HepG2 (cell line): ENCODE measurements around the gene LEAP2. TPM values are rescaled to one million over a fixed set of nuclear protein-coding genes. Genes with fewer than 3 reads are reported as not detected.
A peak's percentile ranks its signal among the peaks of the same experiment; 100 is the strongest.

Experiments used
- ATAC-seq: fragments of 200-7000 bp; cut with Tn5 transposase; 3 replicates; pipeline ENCODE4 v1.9.1; 2020; ENCODE audit warnings: mild to moderate bottlenecking, moderate library complexity
- BruUV-seq: library from RNA; stranded (reverse); fragments of 400-500 nt; replicated peaks from 2 replicates; lab custom pipeline; 2021; lab: Mats Ljungman, UMichigan
- CTCF ChIA-PET: fragments of 300-600 bp; formaldehyde crosslinking; extraction: SDS; loops from one replicate; lab custom pipeline; 2021; ENCODE audit warnings: low total read pairs, inconsistent platforms, low intra/inter-chr PET ratio; lab: Yijun Ruan, JAX
- POLR2A ChIA-PET: fragments of 350-600 bp; sonication (Branson Sonifier 250); formaldehyde crosslinking; loops from one replicate; lab custom pipeline; 2020; ENCODE audit warnings: antibody characterized with exemption, inconsistent platforms; lab: Yijun Ruan, JAX
- DNase-seq: peaks from one replicate; pipeline ENCODE4 v3.0.0-alpha.2; 2015; ENCODE audit warnings: low spot score
- FAIRE-seq: peaks from 3 replicates; lab custom pipeline; 2011; peaks lifted over from hg19 to GRCh38; lab: Jason Lieb, UNC
- H2AFZ ChIP-seq: one replicate; pipeline ENCODE4 v1.6.1; 2011; ENCODE audit warnings: low read length, inconsistent platforms
- H3K27ac ChIP-seq: fragments of 300-600 bp; 3 replicates; pipeline ENCODE4 v1.8.0; 2011; ENCODE audit warnings: mixed run types, mild to moderate bottlenecking, mixed read lengths, low read length, inconsistent platforms; ENCODE audit not compliant: insufficient read depth; ENCODE audit errors: extremely low read length
- H3K27me3 ChIP-seq, 2 experiments: fragments of 200-600 bp in 1 of 2; 2 replicates in 1 of 2; 3 replicates in 1 of 2; pipeline versions ENCODE4 v1.6.0 to v1.8.0; 2011; ENCODE audit warnings: low read length in 2 of 2, mild to moderate bottlenecking in 2 of 2, moderate library complexity in 2 of 2, inconsistent platforms in 1 of 2; ENCODE audit not compliant: insufficient read depth in 2 of 2, control insufficient read depth in 1 of 2
- H3K36me3 ChIP-seq, 2 experiments: fragments of 200-600 bp in 1 of 2; replicated peaks in 1 of 2; 2 replicates in 1 of 2; 3 replicates in 1 of 2; pipeline versions ENCODE4 v1.5.1 to v1.8.0; 2011; ENCODE audit warnings: low read length in 2 of 2, inconsistent platforms in 1 of 2; ENCODE audit not compliant: insufficient read depth in 2 of 2, control insufficient read depth in 1 of 2
- H3K4me1 ChIP-seq: 2 replicates; pipeline ENCODE4 v1.5.1; 2012; ENCODE audit warnings: low read length, inconsistent platforms; ENCODE audit not compliant: insufficient read depth
- H3K4me2 ChIP-seq: 2 replicates; pipeline ENCODE4 v1.6.0; 2011; ENCODE audit warnings: low read depth, low read length, inconsistent platforms
- H3K4me3 ChIP-seq, 3 experiments: fragments of 200-600 bp in 1 of 3; sonication (generic), shearing (Covaris generic) in 1 of 3; replicated peaks in 1 of 3; 2 replicates each; pipeline ENCODE4 v1.5.1; 2011 to 2016; ENCODE audit warnings: low read length in 3 of 3, inconsistent platforms in 2 of 3, low read depth in 2 of 3, mild to moderate bottlenecking in 2 of 3, control low read depth in 1 of 3, mixed read lengths in 1 of 3; ENCODE audit not compliant: insufficient read depth in 1 of 3
- H3K79me2 ChIP-seq: one replicate; pipeline ENCODE4 v1.6.1; 2011; ENCODE audit warnings: low read length, inconsistent platforms; ENCODE audit not compliant: insufficient read depth
- H3K9ac ChIP-seq: 2 replicates; pipeline ENCODE4 v1.6.0; 2011; ENCODE audit warnings: mild to moderate bottlenecking, low read depth, low read length, inconsistent platforms; ENCODE audit not compliant: insufficient read depth
- H3K9me3 ChIP-seq: 2 replicates; pipeline ENCODE4 v1.5.1; 2012; ENCODE audit warnings: mild to moderate bottlenecking, low read length
- H4K20me1 ChIP-seq: 2 replicates; pipeline ENCODE4 v1.6.0; 2011; ENCODE audit warnings: inconsistent platforms, mild to moderate bottlenecking, low read length, moderate library complexity; ENCODE audit not compliant: insufficient read depth
- CBX2 ChIP-seq, 2 experiments: fragments of 200-600 bp in 1 of 2; sonication (generic); formaldehyde crosslinking in 1 of 2; IDR thresholded peaks; 2 replicates each; pipeline versions ENCODE4 v1.7.0 to v1.8.1; 2018 to 2022; ENCODE audit warnings: low read depth in 2 of 2, low read length in 1 of 2, mild to moderate bottlenecking in 1 of 2, missing genetic modification reagents in 1 of 2
- ELF1 ChIP-seq: sonication (generic); formaldehyde crosslinking; IDR thresholded peaks from 2 replicates; pipeline ENCODE4 v1.4.0; 2020; ENCODE audit warnings: missing genetic modification reagents
- EP300 ChIP-seq, 3 experiments: sonication (generic) in 1 of 3; formaldehyde crosslinking in 1 of 3; IDR thresholded peaks; 2 replicates each; pipeline versions ENCODE4 v1.5.1 to v1.6.1; 2011 to 2020; ENCODE audit warnings: low read depth in 2 of 3, low read length in 2 of 3, borderline replicate concordance in 1 of 3, improper control_type of control experiment in 1 of 3, mild to moderate bottlenecking in 1 of 3, missing genetic modification reagents in 1 of 3, moderate library complexity in 1 of 3
- GABPA ChIP-seq, 2 experiments: IDR thresholded peaks; 2 replicates each; pipeline ENCODE4 v1.6.1; 2011 to 2016; ENCODE audit warnings: low read depth in 2 of 2, low read length in 1 of 2, missing biosample characterization in 1 of 2, missing genetic modification characterization in 1 of 2
- GABPB1 ChIP-seq: IDR thresholded peaks from 2 replicates; pipeline ENCODE4 v1.6.1; 2016; ENCODE audit warnings: mild to moderate bottlenecking, missing genetic modification reagents, moderate library complexity, missing compliant biosample characterization
- GATAD1 ChIP-seq: IDR thresholded peaks from 2 replicates; pipeline ENCODE4 v1.6.1; 2016; ENCODE audit warnings: missing genetic modification reagents, missing compliant biosample characterization
- ISL2 ChIP-seq: sonication (generic); formaldehyde crosslinking; IDR thresholded peaks from 2 replicates; pipeline ENCODE4 v1.5.0; 2020; ENCODE audit warnings: missing genetic modification reagents
- MED1 ChIP-seq: sonication (generic); formaldehyde crosslinking; IDR thresholded peaks from 2 replicates; pipeline ENCODE4 v1.4.0; 2020; ENCODE audit warnings: missing genetic modification reagents
- POLR2AphosphoS5 ChIP-seq: IDR thresholded peaks from 2 replicates; pipeline ENCODE4 v1.6.1; 2012; ENCODE audit warnings: low read depth, low read length
- RAD21 ChIP-seq: fragments of 450-650 bp; formaldehyde crosslinking; IDR thresholded peaks from 2 replicates; pipeline ENCODE4 v1.5.0; 2020; ENCODE audit warnings: mild to moderate bottlenecking
- TRAFD1 ChIP-seq: sonication (generic); formaldehyde crosslinking; IDR thresholded peaks from 2 replicates; pipeline ENCODE4 v1.5.1; 2020; ENCODE audit warnings: missing genetic modification reagents, mild to moderate bottlenecking, borderline replicate concordance
- ZBTB42 ChIP-seq: sonication (generic); formaldehyde crosslinking; IDR thresholded peaks from 2 replicates; pipeline ENCODE4 v1.5.0; 2020; ENCODE audit warnings: mild to moderate bottlenecking, missing genetic modification reagents
- ZMAT3 ChIP-seq: sonication (generic); formaldehyde crosslinking; conservative IDR thresholded peaks from 2 replicates; pipeline ENCODE4 v1.7.0; 2021; ENCODE audit warnings: missing genetic modification reagents
- ZNF44 ChIP-seq: sonication (generic); formaldehyde crosslinking; IDR thresholded peaks from 2 replicates; pipeline ENCODE4 v1.5.1; 2020; ENCODE audit warnings: mild to moderate bottlenecking, missing genetic modification reagents
- ZNF7 ChIP-seq: IDR thresholded peaks from 2 replicates; pipeline ENCODE4 v1.6.1; 2016; ENCODE audit warnings: missing biosample characterization, missing genetic modification reagents
- ZNF780A ChIP-seq: sonication (generic); formaldehyde crosslinking; IDR thresholded peaks from 2 replicates; pipeline ENCODE4 v1.8.0; 2022; ENCODE audit warnings: mild to moderate bottlenecking, missing genetic modification reagents, moderate library complexity
- WGBS: methylation state at CpG from one replicate; pipeline ENCODE4 v1.1.6; 2017; ENCODE audit warnings: low lambda C conversion rate; 5-methylcytosine and 5-hydroxymethylcytosine counted together
- in situ Hi-C: cut with HindIII; loops from 2 replicates; pipeline ENCODE4 v1.10.0; 2017; ENCODE audit warnings: low pct_unique_long_range_greater_than_20kb; ENCODE audit not compliant: extremely low pct_ligation_motif_present
- intact Hi-C: fragments of 100-400 bp; cut with micrococcal nuclease; formaldehyde crosslinking; loops from one replicate; pipeline ENCODE4 v1.10.0; 2022; ENCODE audit not compliant: unreplicated experiment
- polyA plus RNA-seq, 8 experiments: library from polyadenylated mRNA; depleted of rRNA in 3 of 8; stranded (reverse) in 7 of 8; unstranded in 1 of 8; fragments of >200 nt; fragmentation: Illumina TruSeq in 4 of 8; extraction: Trizol in 4 of 8; gene quantifications; 2 replicates each; pipeline versions ENCODE4 v1.2.1 to v1.2.3, GENCODE V29; 2011 to 2016; ENCODE audit warnings: low read depth in 4 of 8, missing spikeins in 1 of 8, mixed read lengths in 1 of 8; ENCODE audit not compliant: insufficient read depth in 1 of 8
- total RNA-seq, 5 experiments: library from RNA; depleted of rRNA; stranded (reverse); fragments of >200 nt; fragmentation: Illumina TruSeq; extraction: Trizol; gene quantifications; 2 replicates each; pipeline ENCODE4 v1.2.3, GENCODE V29; 2016; ENCODE audit warnings: low read depth in 1 of 5

Gene LEAP2
- total and polyA plus RNA-seq, 2 of the 13 experiments (the other 11 are each of a cell fraction or from before 2014, with no cell fraction given) = 23.9 to 51.9 TPM

- Histone ChIP-seq H3K4me2 (no peak overlapping the region), H3K36me3 (peaks cover 14 to 34% of the 10 kb centered on the region in 2 experiments), H3K9me3 (no peaks in the 10 kb centered on the region), H3K9ac (no peak overlapping the region), H4K20me1 (no peaks in the 10 kb centered on the region), H2AFZ (no peak overlapping the region), H3K79me2 (peaks cover 13% of the 10 kb centered on the region), H3K27ac (peak overlapping the region; percentile 21), H3K4me1 (peaks cover 55% of the 10 kb centered on the region), H3K27me3 (no peaks in the 10 kb centered on the region; a peak in 1 of 5 replicates), H3K4me3 (no peak overlapping the region)
- BruUV-seq = no TSS peak
- ATAC-seq (no peak; the same call in 2 of the 3 replicates), DNase-seq (no peak), FAIRE-seq (no peak)
- in situ Hi-C loops (no loop called here), intact Hi-C loops (no loop called here)
- 92% methylated on average over 3 of the region's 3 CpGs for WGBS
- ChIA-PET POLR2A (no interaction called here), CTCF (no interaction called here)
- no peak for TF ChIP-seq ZBTB42 (CRISPR knock-in tag)
- TF ChIP-seq POLR2AphosphoS5 = peak; percentile 27; the same call in 1 of the 2 replicates
These were observed 4.5 kb downstream of the LEAP2 start for GRCh38 chr5:132877938-132878337.

- ChIA-PET POLR2A (interaction anchor here (0.6 to 1.9 kb wide), 8 partner anchors 17 to 168 kb away, joined by 3 to 22 read pairs (median 5); partner anchors contain the start of genes GDF9, HSPA4, SHROOM1 and UQCRQ), CTCF (interaction anchor here (1.3 to 2.5 kb wide), 3 partner anchors 16 to 76 kb away, joined by 4 to 39 read pairs (median 7); partner anchors contain the start of genes GDF9, SHROOM1 and UQCRQ)
- peaks cover 17% of the 10 kb centered on the region for H3K4me1 ChIP-seq
- peaks cover 20 to 62% of the 10 kb centered on the region in 2 experiments for H3K36me3 ChIP-seq
- BruUV-seq = no TSS peak
- no peak overlapping the region for H2AFZ ChIP-seq
- H3K4me2 ChIP-seq = no peak overlapping the region
- H3K27ac ChIP-seq = peak overlapping the region; percentile 16
- peak; percentile 78 for DNase-seq
- no peaks in the 10 kb centered on the region for H3K27me3 ChIP-seq
- intact Hi-C loops = loop anchor here (1.0 to 10.0 kb wide), 3 partner anchors 53 to 359 kb away; partner anchors contain the start of gene SHROOM1
- in situ Hi-C loops = loop anchor here (10.0 kb wide), 1 partner anchor 139 kb away; the partner anchor contains the start of gene CCNI2
- no peaks in the 10 kb centered on the region for H4K20me1 ChIP-seq
- H3K9me3 ChIP-seq = no peaks in the 10 kb centered on the region
- no peaks in the 10 kb centered on the region for H3K79me2 ChIP-seq
- ATAC-seq = peak; percentile 94
- 13% methylated on average over 2 of the region's 2 CpGs for WGBS
- no peak overlapping the region for H3K4me3 ChIP-seq
- FAIRE-seq = peak; percentile 68
- no peak overlapping the region for H3K9ac ChIP-seq
- TF ChIP-seq ELF1 (0 out of 2 replicates have a peak, but pooled peaks have one; percentile 33), GABPB1 (CRISPR knock-in tag) (peak; percentile 27; the same call in 1 of the 2 replicates), GABPA (IDR thresholded peaks at IDR 0.05; ENCODE audit: low read depth, low read length) (no peak), GABPA (CRISPR knock-in tag; IDR thresholded peaks at IDR 0.05; ENCODE audit: low read depth) (0 out of 2 replicates have a peak, but pooled peaks have one; percentile 19), ISL2 (peak; percentile 19; the same call in 1 of the 2 replicates), ZNF780A (CRISPR knock-in tag) (no peak), GATAD1 (CRISPR knock-in tag) (0 out of 2 replicates have a peak, but pooled peaks have one; percentile 26), MED1 (CRISPR knock-in tag) (peak; percentile 49), EP300 (IDR thresholded peaks at IDR 0.05; ENCODE audit: low read depth in 2 of 2, low read length in 2 of 2) (no peak), EP300 (CRISPR knock-in tag; IDR thresholded peaks at IDR 0.05; ENCODE audit: borderline replicate concordance) (no peak), ZNF44 (CRISPR knock-in tag) (no peak), ZNF7 (CRISPR knock-in tag) (no peak), ZMAT3 (CRISPR knock-in tag) (no peak), RAD21 (CRISPR knock-in tag) (peak; percentile 81), TRAFD1 (CRISPR knock-in tag) (no peak), CBX2 (IDR thresholded peaks at IDR 0.05; ENCODE audit: low read depth, low read length) (no peak), CBX2 (CRISPR knock-in tag; IDR thresholded peaks at IDR 0.05; ENCODE audit: low read depth) (no peak)
These were observed 9.9 kb downstream of the LEAP2 start for GRCh38 chr5:132883261-132883834.
